GM19372 (cell line): ENCODE results near the gene ZNF616.
"Not testable (repeated sequence)": the region's sequence is repeated elsewhere in the genome, so short reads cannot be mapped to it uniquely, and the experiment has no call there.

Experiments
- ATAC-seq: cut with Tn5 transposase; IDR thresholded peaks from one replicate; pipeline ENCODE4 v1.9.1; 2021; ENCODE audit warnings: mild to moderate bottlenecking, low read depth, moderate library complexity; ENCODE audit not compliant: unreplicated experiment

Gene ZNF616

GRCh38 chr19:52112624-52113023 lies 27.1 kb downstream of the ZNF616 start:
- ATAC-seq: no peak

GRCh38 chr19:52110780-52111179 lies 29.0 kb downstream of the ZNF616 start:
- ATAC-seq: no peak

- ATAC-seq: no peak
These were observed 37.0 kb downstream of the ZNF616 start for GRCh38 chr19:52102782-52103181.

- ATAC-seq: no peak
These were observed 37.7 kb downstream of the ZNF616 start for GRCh38 chr19:52101866-52102562.

- ATAC-seq: no peak
These were observed 40.1 kb downstream of the ZNF616 start for GRCh38 chr19:52099497-52100138.

- not testable (repeated sequence) for ATAC-seq
These were observed 43.3 kb downstream of the ZNF616 start for GRCh38 chr19:52096416-52096815.

GRCh38 chr19:52095172-52096014 lies 44.3 kb downstream of the ZNF616 start, which contains the start of gene ZNF841:
ZNF841 (minus strand) TSS chr19:52095765; CDS start chr19:52084801, 10,964 bp downstream.
- no peak for ATAC-seq

GRCh38 chr19:52094526-52095130 lies 45.1 kb downstream of the ZNF616 start:
- ATAC-seq: no peak

GRCh38 chr19:52086481-52086880 lies 53.3 kb downstream of the ZNF616 start:
- no peak for ATAC-seq

- no peak for ATAC-seq
These were observed 69.2 kb downstream of the ZNF616 start for GRCh38 chr19:52070496-52070895.

- ATAC-seq: no peak
These were observed 70.1 kb downstream of the ZNF616 start for GRCh38 chr19:52069653-52070052.

GRCh38 chr19:52066258-52066863 lies 73.4 kb downstream of the ZNF616 start:
- ATAC-seq: no peak

- ATAC-seq: no peak
These were observed 74.3 kb downstream of the ZNF616 start for GRCh38 chr19:52065399-52065798.
